B cell (primary cell): ENCODE results near the gene PER1. TPM values are rescaled to one million over a fixed set of nuclear protein-coding genes. Genes with fewer than 3 reads are reported as not detected.

Experiments used
- ATAC-seq: fragments of 200-7000 bp; cut with Tn5 transposase; one replicate; pipeline ENCODE4 v1.10.0; 2021; ENCODE audit warnings: low read depth, mild to moderate bottlenecking, moderate number of reproducible peaks, moderate library complexity
- CTCF ChIA-PET: fragments of 350-600 bp; sonication (Branson Sonifier 250); formaldehyde crosslinking; loops from one replicate; lab custom pipeline; 2021; ENCODE audit warnings: antibody characterized with exemption, inconsistent platforms; lab: Charles Lee
- POLR2A ChIA-PET: fragments of 350-600 bp; sonication (Branson Sonifier 250); formaldehyde crosslinking; loops from one replicate; lab custom pipeline; 2021; ENCODE audit warnings: antibody characterized with exemption; lab: Charles Lee
- DNase-seq: peaks from one replicate; pipeline ENCODE4 v3.0.0; 2013
- H2AFZ ChIP-seq: 2 replicates; pipeline ENCODE4 v1.6.1; 2012; ENCODE audit warnings: mild to moderate bottlenecking, low read depth, low read length; ENCODE audit not compliant: insufficient read depth, poor library complexity, severe bottlenecking
- H3K27ac ChIP-seq, 2 donors: 1 replicate in 1 of 2; 2 replicates in 1 of 2; pipeline ENCODE4 v1.5.1; 2012 to 2013; ENCODE audit warnings: low read length in 2 of 2, mild to moderate bottlenecking in 2 of 2, moderate library complexity in 1 of 2
- H3K27me3 ChIP-seq, 4 experiments: fragments of 200-600 bp in 1 of 4; sonication (generic) in 1 of 4; replicated peaks in 1 of 4; 1 replicate in 2 of 4; 2 replicates in 2 of 4; pipeline versions ENCODE4 v1.6.1 to v1.7.0; 2013 to 2016; ENCODE audit warnings: low read length in 3 of 4, mild to moderate bottlenecking in 2 of 4, mixed read lengths in 1 of 4, moderate library complexity in 1 of 4; ENCODE audit not compliant: insufficient read depth in 4 of 4, control insufficient read depth in 3 of 4; ENCODE audit errors: control extremely low read depth in 1 of 4
- H3K36me3 ChIP-seq, 2 experiments: replicated peaks in 1 of 2; 1 replicate in 1 of 2; 2 replicates in 1 of 2; pipeline versions ENCODE4 v1.6.1 to v1.7.1; 2013; ENCODE audit warnings: low read length in 1 of 2; ENCODE audit not compliant: insufficient read depth in 2 of 2, control insufficient read depth in 1 of 2; ENCODE audit errors: control extremely low read depth in 1 of 2, extremely low read depth in 1 of 2
- H3K4me1 ChIP-seq, 2 donors: fragments of 200-600 bp in 1 of 2; sonication (generic) in 1 of 2; 1 replicate in 1 of 2; 2 replicates in 1 of 2; pipeline versions ENCODE4 v1.5.1 to v1.6.1; 2013 to 2017; ENCODE audit warnings: low read length in 2 of 2; ENCODE audit not compliant: control insufficient read depth in 2 of 2, insufficient read depth in 2 of 2
- H3K4me2 ChIP-seq: replicated peaks from 2 replicates; pipeline ENCODE3; 2012; ENCODE audit warnings: mild to moderate bottlenecking, low read depth, low read length; ENCODE audit not compliant: poor library complexity, severe bottlenecking
- H3K4me3 ChIP-seq, 5 experiments: fragments of 200-600 bp in 1 of 5; sonication (generic) in 1 of 5; 1 replicate in 3 of 5; 2 replicates in 2 of 5; pipeline versions ENCODE4 v1.5.1 to v1.7.0; 2011 to 2016; ENCODE audit warnings: low read length in 4 of 5, mild to moderate bottlenecking in 4 of 5, low read depth in 2 of 5, control low read depth in 1 of 5, moderate library complexity in 1 of 5; ENCODE audit not compliant: insufficient read depth in 1 of 5; ENCODE audit errors: control extremely low read depth in 1 of 5, extremely low read depth in 1 of 5
- H3K79me2 ChIP-seq: fragments of 200-600 bp; sonication (generic); one replicate; pipeline ENCODE4 v1.6.0; 2016; ENCODE audit warnings: low read length; ENCODE audit not compliant: control insufficient read depth, insufficient read depth
- H3K9ac ChIP-seq: fragments of 200-600 bp; sonication (generic); 2 replicates; pipeline ENCODE4 v1.6.1; 2017; ENCODE audit warnings: mild to moderate bottlenecking, low read length, moderate library complexity
- H3K9me3 ChIP-seq, 3 donors: one replicate each; pipeline versions ENCODE4 v1.6.1 to v1.7.1; 2013; ENCODE audit warnings: low read length in 2 of 3; ENCODE audit not compliant: control insufficient read depth in 2 of 3, insufficient read depth in 1 of 3; ENCODE audit errors: control extremely low read depth in 1 of 3
- H4K20me1 ChIP-seq: 2 replicates; pipeline ENCODE4 v1.6.0; 2012; ENCODE audit warnings: mild to moderate bottlenecking, low read length; ENCODE audit not compliant: insufficient read depth, control insufficient read depth, poor library complexity, severe bottlenecking
- H3K27ac Mint-ChIP-seq: one replicate; pipeline ENCODE4 v1.8.0; 2021; ENCODE audit warnings: mixed read lengths
- H3K27me3 Mint-ChIP-seq: one replicate; pipeline ENCODE4 v1.8.0; 2021; ENCODE audit warnings: mixed read lengths
- H3K4me1 Mint-ChIP-seq: one replicate; pipeline ENCODE4 v1.8.0; 2021; ENCODE audit warnings: mixed read lengths
- H3K4me3 Mint-ChIP-seq: one replicate; pipeline ENCODE4 v1.8.0; 2021; ENCODE audit warnings: mixed read lengths
- H3K9me3 Mint-ChIP-seq: one replicate; pipeline ENCODE4 v1.8.0; 2022; ENCODE audit warnings: mixed read lengths; ENCODE audit not compliant: insufficient read depth
- CTCF ChIP-seq: fragments of 200-600 bp; IDR thresholded peaks from one replicate; pipeline ENCODE4 v1.8.0; 2022; ENCODE audit warnings: antibody characterized with exemption, mild to moderate bottlenecking
- EZH2 ChIP-seq: IDR thresholded peaks from 2 replicates; pipeline ENCODE4 v1.6.1; 2012; ENCODE audit warnings: borderline replicate concordance, low read depth, mild to moderate bottlenecking, moderate library complexity, low read length; ENCODE audit not compliant: insufficient read depth, poor library complexity, severe bottlenecking
- WGBS: methylation state at CpG from one replicate; pipeline ENCODE4 v1.1.5; 2013; ENCODE audit warnings: missing lambda C conversion rate; ENCODE audit not compliant: insufficient coverage; 5-methylcytosine and 5-hydroxymethylcytosine counted together
- intact Hi-C: fragments of 100-400 bp; cut with micrococcal nuclease; formaldehyde crosslinking; loops from one replicate; pipeline ENCODE4 v1.10.0; 2022
- polyA plus RNA-seq: library from polyadenylated mRNA; depleted of rRNA; stranded (reverse); fragments of >200 nt; gene quantifications from 2 replicates; pipeline ENCODE4 v1.2.3, GENCODE V29; 2012
- total RNA-seq, 2 donors: library from RNA; stranded (reverse); fragments of 120-200 nt in 1 of 2; gene quantifications; 1 replicate in 1 of 2; 2 replicates in 1 of 2; pipeline versions ENCODE4 v1.2.3 to v1.2.4, GENCODE V29; 2013 to 2022

Gene PER1
- total and polyA plus RNA-seq, 2 donors (not counting 1 experiment from before 2014, with no cell fraction given): 120 to 176 TPM

- ChIA-PET CTCF (interaction anchor here (0.6 to 7.2 kb wide), 10 partner anchors 10 to 80 kb away, joined by 3 to 86 read pairs (median 6); partner anchors contain the start of genes ALOXE3 and VAMP2), POLR2A (interaction anchor here (0.6 to 2.8 kb wide), 10 partner anchors 11 to 81 kb away, joined by 3 to 36 read pairs (median 10); partner anchors contain the start of genes BORCS6, HES7 and PER1)
- peaks cover 0 to 38% of the 10 kb centered on the region in 2 experiments for H3K36me3 ChIP-seq
- TF ChIP-seq EZH2 (no peak), CTCF (no peak)
- Mint-ChIP-seq H3K27me3 (no peaks in the 10 kb centered on the region), H3K27ac (peak overlapping the region; percentile 10), H3K4me3 (no peak overlapping the region), H3K4me1 (peaks cover 2% of the 10 kb centered on the region), H3K9me3 (no peaks in the 10 kb centered on the region)
- H2AFZ ChIP-seq: no peak overlapping the region
- no peak overlapping the region for H3K9ac ChIP-seq
- ATAC-seq: no peak
- peak overlapping the region; percentile 70 for H3K4me2 ChIP-seq
- H3K4me3 ChIP-seq: no peak overlapping the region
- H3K9me3 ChIP-seq: no peaks in the 10 kb centered on the region
- no peaks in the 10 kb centered on the region for H3K27me3 ChIP-seq
- DNase-seq: peak; percentile 58
- 96% methylated on average over 12 of the region's 18 CpGs for WGBS
- no peak overlapping the region for H3K27ac ChIP-seq
- H3K4me1 ChIP-seq: peaks cover 10 to 20% of the 10 kb centered on the region in 2 donors
- intact Hi-C loops: no loop called here
- no peaks in the 10 kb centered on the region for H3K79me2 ChIP-seq
- peaks cover 7% of the 10 kb centered on the region for H4K20me1 ChIP-seq
These were observed 11.9 kb downstream of the PER1 start for GRCh38 chr17:8140065-8141029.
